ENCODE data around the gene SLC20A1. TPM values are rescaled to one million over a fixed set of nuclear protein-coding genes. Genes with fewer than 3 reads are reported as not detected.
A peak's percentile ranks its signal among the peaks of the same experiment; 100 is the strongest.

The SLC20A1 gene
- total and polyA plus RNA-seq, 2 experiments from 2014 or later: 135 to 191 TPM

DNA sequence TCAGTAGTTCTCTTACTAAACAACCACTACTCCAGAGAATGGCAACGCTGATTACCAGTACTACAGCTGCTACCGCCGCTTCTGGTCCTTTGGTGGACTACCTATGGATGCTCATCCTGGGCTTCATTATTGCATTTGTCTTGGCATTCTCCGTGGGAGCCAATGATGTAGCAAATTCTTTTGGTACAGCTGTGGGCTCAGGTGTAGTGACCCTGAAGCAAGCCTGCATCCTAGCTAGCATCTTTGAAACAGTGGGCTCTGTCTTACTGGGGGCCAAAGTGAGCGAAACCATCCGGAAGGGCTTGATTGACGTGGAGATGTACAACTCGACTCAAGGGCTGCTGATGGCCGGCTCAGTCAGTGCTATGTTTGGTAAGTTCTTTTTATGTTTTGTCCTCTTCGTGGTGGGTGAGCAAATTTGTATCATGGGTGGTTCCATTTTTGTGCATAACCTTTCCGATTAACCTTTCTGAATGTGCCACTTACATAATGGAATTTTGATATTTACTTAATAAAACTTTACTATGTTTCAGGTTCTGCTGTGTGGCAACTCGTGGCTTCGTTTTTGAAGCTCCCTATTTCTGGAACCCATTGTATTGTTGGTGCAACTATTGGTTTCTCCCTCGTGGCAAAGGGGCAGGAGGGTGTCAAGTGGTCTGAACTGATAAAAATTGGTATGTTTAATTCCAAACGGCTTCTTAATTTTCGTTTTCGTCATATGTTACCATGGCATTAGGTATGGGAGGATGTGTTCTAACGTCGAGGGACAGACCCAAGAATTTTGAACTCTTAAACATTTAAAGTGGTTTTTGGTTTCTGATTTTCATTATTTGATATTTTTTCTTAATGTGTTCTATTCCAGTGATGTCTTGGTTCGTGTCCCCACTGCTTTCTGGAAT is 1.3 kb downstream of the SLC20A1 start:
- peaks cover 15% of the 10 kb centered on the region; the same call in 1 of the 2 replicates for H4K20me1 ChIP-seq (ENCODE audit: insufficient read depth)
- peak overlapping the region; percentile 94 for H3K27ac ChIP-seq
- H3F3A ChIP-seq (ENCODE audit: insufficient read depth): peaks cover 80% of the 10 kb centered on the region
- in situ Hi-C loops (cut with MboI): no loop called here
- peaks cover 50% of the 10 kb centered on the region for H3K36me3 ChIP-seq (ENCODE audit: low read depth)
- no peak overlapping the region for H2AFZ ChIP-seq
- no peaks in the 10 kb centered on the region for H3K9me3 ChIP-seq (ENCODE audit: low read depth)
- TF ChIP-seq EZH2phosphoT487 (IDR thresholded peaks at IDR 0.05; ENCODE audit: insufficient read depth, low read depth): no peak
- no peak for TF ChIP-seq EZH2 (IDR thresholded peaks at IDR 0.05; ENCODE audit: insufficient read depth, poor library complexity, severe bottlenecking)
- WGBS, 2 experiments (ENCODE audit: low coverage in 1 of 2, low lambda C conversion rate in 2 of 2, missing lambda C conversion rate in 2 of 2): 27 to 29% methylated on average over 20 of the region's 20 CpGs
- peak overlapping the region; percentile 95 for H3K9ac ChIP-seq
- H3K4me1 ChIP-seq (ENCODE audit: insufficient read depth): peaks cover 56% of the 10 kb centered on the region
- H3K4me3 ChIP-seq: peak overlapping the region; percentile 96
- H3K27me3 ChIP-seq (replicated peaks; ENCODE audit: insufficient read depth): no peaks in the 10 kb centered on the region
- no peaks in the 10 kb centered on the region for H3K9me2 ChIP-seq (ENCODE audit: insufficient read depth)
- H3K4me2 ChIP-seq (ENCODE audit: unreplicated experiment): peak overlapping the region; percentile 94
- peak; percentile 63 for DNase-seq
- H3K79me2 ChIP-seq (ENCODE audit: insufficient read depth): peaks cover 75% of the 10 kb centered on the region

DNA sequence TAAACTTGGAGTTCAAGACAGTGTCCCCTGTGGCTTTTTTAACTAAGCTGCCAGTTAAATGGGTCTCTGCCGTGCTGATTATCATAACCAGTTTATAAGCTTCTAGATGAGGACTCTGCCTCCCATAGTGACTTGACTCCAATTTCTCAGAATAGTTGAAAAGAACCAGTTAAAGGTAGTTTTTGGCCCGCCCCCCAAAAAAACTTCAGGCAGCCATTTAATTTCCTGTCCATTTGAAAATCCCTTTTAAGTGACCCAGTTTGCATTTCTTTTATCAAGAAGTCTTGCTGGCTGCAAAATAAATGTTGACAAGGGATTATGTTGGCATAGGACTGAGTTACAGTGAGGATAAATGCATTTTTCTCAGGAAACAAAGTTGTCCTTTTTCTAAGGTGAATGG is 2.3 kb downstream of the SLC20A1 start:
- peaks cover 15% of the 10 kb centered on the region; the same call in 1 of the 2 replicates for H4K20me1 ChIP-seq (ENCODE audit: insufficient read depth)

DNA sequence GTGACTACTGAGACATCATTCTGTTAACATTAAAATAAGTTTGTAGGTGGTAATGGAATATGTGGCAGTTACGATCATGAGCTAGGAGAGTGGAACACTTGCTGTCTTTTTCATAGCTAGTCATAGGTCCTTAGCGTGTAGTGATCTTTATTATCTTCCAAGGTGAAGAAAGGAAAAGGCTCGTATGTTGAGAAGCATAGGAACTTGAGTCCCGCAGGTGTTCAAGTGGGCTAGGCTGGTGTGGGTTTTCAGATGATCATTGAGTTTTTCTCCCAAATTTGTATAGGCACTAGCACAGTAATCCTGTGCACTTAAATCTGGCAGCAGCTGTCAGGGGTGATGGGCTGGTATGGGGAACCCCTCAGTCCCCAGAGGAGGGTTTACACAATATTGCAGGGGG is 10.9 kb downstream of the SLC20A1 start:
- H3K27ac ChIP-seq: peak overlapping the region; percentile 60; the same call in 1 of the 2 replicates
- peaks cover 89% of the 10 kb centered on the region for H3K79me2 ChIP-seq (ENCODE audit: insufficient read depth)
- WGBS, 2 experiments (ENCODE audit: low coverage in 1 of 2, low lambda C conversion rate in 2 of 2, missing lambda C conversion rate in 2 of 2): 96 to 99% methylated on average over 4 of the region's 4 CpGs
- H4K20me1 ChIP-seq (ENCODE audit: insufficient read depth): peaks cover 2% of the 10 kb centered on the region; the same call in 1 of the 2 replicates
- in situ Hi-C loops (cut with MboI): no loop called here
- no peak overlapping the region for H3K4me3 ChIP-seq
- no peaks in the 10 kb centered on the region for H3K27me3 ChIP-seq (replicated peaks; ENCODE audit: insufficient read depth)
- H3K9ac ChIP-seq: 0 out of 2 replicates have a peak overlapping the region, but pooled peaks have one; percentile 16
- H3K4me2 ChIP-seq (ENCODE audit: unreplicated experiment): no peak overlapping the region
- peaks cover 17% of the 10 kb centered on the region for H3K4me1 ChIP-seq (ENCODE audit: insufficient read depth)
- no peak overlapping the region for H2AFZ ChIP-seq
- TF ChIP-seq EZH2phosphoT487 (IDR thresholded peaks at IDR 0.05; ENCODE audit: insufficient read depth, low read depth) (no peak), EZH2 (IDR thresholded peaks at IDR 0.05; ENCODE audit: insufficient read depth, poor library complexity, severe bottlenecking) (no peak)
- peaks cover 95% of the 10 kb centered on the region for H3K36me3 ChIP-seq (ENCODE audit: low read depth)
- peaks cover 100% of the 10 kb centered on the region for H3F3A ChIP-seq (ENCODE audit: insufficient read depth)
- H3K9me2 ChIP-seq (ENCODE audit: insufficient read depth): no peaks in the 10 kb centered on the region
- no peaks in the 10 kb centered on the region for H3K9me3 ChIP-seq (ENCODE audit: low read depth)
- no peak for DNase-seq

More for the DNA sequence above, 2.3 kb downstream of the SLC20A1 start:
- H3K9me3 ChIP-seq (ENCODE audit: low read depth): no peaks in the 10 kb centered on the region
- peak overlapping the region; percentile 95 for H3K9ac ChIP-seq
- in situ Hi-C loops (cut with MboI): no loop called here
- peaks cover 47% of the 10 kb centered on the region for H3K4me1 ChIP-seq (ENCODE audit: insufficient read depth)
- TF ChIP-seq EZH2phosphoT487 (IDR thresholded peaks at IDR 0.05; ENCODE audit: insufficient read depth, low read depth): no peak
- no peak for TF ChIP-seq EZH2 (IDR thresholded peaks at IDR 0.05; ENCODE audit: insufficient read depth, poor library complexity, severe bottlenecking)
- H3K4me3 ChIP-seq: peak overlapping the region; percentile 96
- no peaks in the 10 kb centered on the region for H3K9me2 ChIP-seq (ENCODE audit: insufficient read depth)
- H3F3A ChIP-seq (ENCODE audit: insufficient read depth): peaks cover 80% of the 10 kb centered on the region
- WGBS, 2 experiments (ENCODE audit: low coverage in 1 of 2, low lambda C conversion rate in 2 of 2, missing lambda C conversion rate in 2 of 2): 62 to 70% methylated on average over 2 of the region's 2 CpGs
- H3K27me3 ChIP-seq (replicated peaks; ENCODE audit: insufficient read depth): no peaks in the 10 kb centered on the region
- H3K4me2 ChIP-seq (ENCODE audit: unreplicated experiment): peak overlapping the region; percentile 94
- peaks cover 85% of the 10 kb centered on the region for H3K79me2 ChIP-seq (ENCODE audit: insufficient read depth)
- peak overlapping the region; percentile 94 for H3K27ac ChIP-seq
- H3K36me3 ChIP-seq (ENCODE audit: low read depth): peaks cover 60% of the 10 kb centered on the region
- DNase-seq: no peak
- H2AFZ ChIP-seq: no peak overlapping the region

DNA sequence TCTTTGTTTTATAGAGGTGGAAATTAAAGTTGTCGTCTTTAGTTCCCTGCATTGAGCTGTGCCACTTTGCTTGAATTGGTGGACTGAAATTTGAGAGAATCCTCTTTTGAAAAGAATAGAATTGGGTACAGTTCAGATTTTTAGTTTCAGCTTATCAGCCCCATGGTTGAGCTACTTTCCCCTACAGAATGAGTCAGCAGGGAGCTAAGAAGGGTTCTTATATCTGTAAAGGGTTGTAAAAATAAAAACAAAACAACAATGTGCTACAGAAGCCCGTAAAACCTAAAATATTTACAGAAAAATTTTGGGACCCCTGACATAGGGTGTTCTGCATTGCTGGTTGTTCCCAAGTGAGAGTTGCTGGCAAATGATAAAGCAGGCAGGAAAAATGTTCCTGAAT is 12.6 kb downstream of the SLC20A1 start:
- 91 to 98% methylated on average over 2 of the region's 2 CpGs for WGBS, 2 experiments (ENCODE audit: low coverage in 1 of 2, low lambda C conversion rate in 2 of 2, missing lambda C conversion rate in 2 of 2)

More for the DNA sequence above, 12.6 kb downstream of the SLC20A1 start:
- Histone ChIP-seq H3K4me2 (ENCODE audit: unreplicated experiment) (no peak overlapping the region), H2AFZ (no peak overlapping the region), H3K27me3 (replicated peaks; ENCODE audit: insufficient read depth) (no peaks in the 10 kb centered on the region), H3K4me1 (ENCODE audit: insufficient read depth) (peaks cover 17% of the 10 kb centered on the region), H3K27ac (peak overlapping the region; percentile 60), H3K9me2 (ENCODE audit: insufficient read depth) (no peaks in the 10 kb centered on the region), H3K36me3 (ENCODE audit: low read depth) (peaks cover 95% of the 10 kb centered on the region), H3K4me3 (no peak overlapping the region), H4K20me1 (ENCODE audit: insufficient read depth) (peaks cover 4% of the 10 kb centered on the region; the same call in 1 of the 2 replicates), H3K79me2 (ENCODE audit: insufficient read depth) (peaks cover 76% of the 10 kb centered on the region), H3F3A (ENCODE audit: insufficient read depth) (peaks cover 100% of the 10 kb centered on the region), H3K9ac (no peak overlapping the region), H3K9me3 (ENCODE audit: low read depth) (no peaks in the 10 kb centered on the region)
- in situ Hi-C loops (cut with MboI): no loop called here
- no peak for TF ChIP-seq EZH2 (IDR thresholded peaks at IDR 0.05; ENCODE audit: insufficient read depth, poor library complexity, severe bottlenecking)
- TF ChIP-seq EZH2phosphoT487 (IDR thresholded peaks at IDR 0.05; ENCODE audit: insufficient read depth, low read depth): no peak
- no peak for DNase-seq

Measured in GM23248 (cell line).